GM12865 (cell line): ENCODE measurements around the gene CFAP46.

ENCODE experiments used
- DNase-seq: peaks from one replicate; pipeline ENCODE4 v3.0.0; 2010; ENCODE audit warnings: low read depth
- H3K4me3 ChIP-seq: 2 replicates; pipeline ENCODE4 v1.5.1; 2011; ENCODE audit warnings: mild to moderate bottlenecking, low read depth, low read length, control low read depth
- TF ChIP-seq, protein P1 (sequence below): IDR thresholded peaks from 2 replicates; pipeline ENCODE4 v1.5.1; 2011; ENCODE audit warnings: low read length, control low read depth, low read depth, inconsistent platforms; ENCODE audit not compliant: insufficient read depth; ENCODE audit errors: missing control alignments

Gene CFAP46

DNA sequence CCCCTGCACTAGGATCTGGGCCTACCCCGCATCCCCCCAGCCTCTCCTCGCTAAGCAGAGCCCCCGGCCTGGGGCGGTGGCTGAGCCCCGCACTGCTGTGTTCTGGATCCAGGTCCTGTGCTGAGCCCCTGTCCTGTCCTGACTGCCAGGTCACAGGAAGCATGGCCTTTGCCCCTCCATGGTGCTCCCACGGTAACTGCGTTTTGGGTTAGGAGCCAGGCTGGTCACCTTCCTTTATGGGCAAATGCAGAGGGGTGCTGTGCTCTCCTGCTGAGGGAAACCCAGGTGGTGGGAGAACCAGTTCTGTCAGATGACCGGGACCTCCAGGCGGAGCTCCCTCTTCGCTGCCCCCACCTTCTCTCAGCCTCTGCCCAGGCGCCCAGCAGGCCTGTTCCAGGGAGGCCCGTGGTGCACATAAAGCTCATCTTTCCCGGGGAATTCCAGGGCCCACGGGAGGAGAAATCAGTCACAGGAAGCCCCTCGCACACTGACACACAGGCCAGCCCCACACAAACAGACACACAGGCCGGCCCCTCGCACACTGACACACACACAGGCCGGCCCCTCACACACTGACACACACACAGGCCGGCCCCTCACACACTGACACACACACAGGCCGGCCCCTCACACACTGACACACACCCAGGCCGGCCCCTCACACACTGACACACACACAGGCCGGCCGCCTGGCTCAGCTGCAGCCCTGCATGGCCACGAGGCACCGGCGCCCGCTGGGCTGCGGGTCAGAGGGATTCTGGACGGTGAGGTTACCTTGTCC, 75.6 kb downstream of the CFAP46 start:
- TF ChIP-seq, protein P1, sequence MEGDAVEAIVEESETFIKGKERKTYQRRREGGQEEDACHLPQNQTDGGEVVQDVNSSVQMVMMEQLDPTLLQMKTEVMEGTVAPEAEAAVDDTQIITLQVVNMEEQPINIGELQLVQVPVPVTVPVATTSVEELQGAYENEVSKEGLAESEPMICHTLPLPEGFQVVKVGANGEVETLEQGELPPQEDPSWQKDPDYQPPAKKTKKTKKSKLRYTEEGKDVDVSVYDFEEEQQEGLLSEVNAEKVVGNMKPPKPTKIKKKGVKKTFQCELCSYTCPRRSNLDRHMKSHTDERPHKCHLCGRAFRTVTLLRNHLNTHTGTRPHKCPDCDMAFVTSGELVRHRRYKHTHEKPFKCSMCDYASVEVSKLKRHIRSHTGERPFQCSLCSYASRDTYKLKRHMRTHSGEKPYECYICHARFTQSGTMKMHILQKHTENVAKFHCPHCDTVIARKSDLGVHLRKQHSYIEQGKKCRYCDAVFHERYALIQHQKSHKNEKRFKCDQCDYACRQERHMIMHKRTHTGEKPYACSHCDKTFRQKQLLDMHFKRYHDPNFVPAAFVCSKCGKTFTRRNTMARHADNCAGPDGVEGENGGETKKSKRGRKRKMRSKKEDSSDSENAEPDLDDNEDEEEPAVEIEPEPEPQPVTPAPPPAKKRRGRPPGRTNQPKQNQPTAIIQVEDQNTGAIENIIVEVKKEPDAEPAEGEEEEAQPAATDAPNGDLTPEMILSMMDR: no peak
- no peak for DNase-seq
- H3K4me3 ChIP-seq: no peak overlapping the region

DNA sequence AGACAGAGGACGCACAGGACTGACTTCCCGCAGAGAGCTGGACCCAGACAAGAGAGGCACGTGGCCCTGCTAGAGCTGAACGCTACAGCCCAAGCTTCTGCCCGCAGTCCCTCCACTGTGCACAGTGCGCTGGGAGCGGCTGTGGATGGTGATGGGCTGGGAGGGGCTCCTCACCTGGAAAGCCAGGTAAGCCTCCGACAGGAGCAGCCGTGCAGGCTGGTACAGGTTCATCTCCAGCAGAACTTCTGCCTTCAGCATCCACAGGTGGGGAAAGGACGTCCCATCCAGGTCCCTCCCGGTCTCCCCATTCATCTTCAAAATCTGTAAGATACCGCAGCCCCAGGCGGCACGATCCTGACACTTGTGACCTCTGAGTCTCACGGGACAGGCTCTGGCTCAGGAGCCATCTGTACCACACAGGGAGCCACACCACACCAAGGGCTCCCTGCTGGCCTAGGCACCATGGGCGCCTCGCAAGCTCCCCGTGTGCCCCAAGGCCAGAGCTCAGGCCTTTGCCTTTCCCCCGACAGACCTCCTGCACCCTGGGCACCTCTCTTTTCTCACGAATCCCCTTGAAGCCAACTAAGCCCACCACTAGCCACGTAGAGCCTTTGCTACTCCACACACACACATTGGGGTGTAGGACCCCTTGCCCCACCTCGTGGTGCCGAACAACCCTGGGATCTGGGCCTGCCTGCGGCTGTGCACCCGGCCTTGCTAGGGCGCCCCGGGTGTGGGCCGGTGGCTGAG, 76.3 kb downstream of the CFAP46 start:
- DNase-seq: no peak
- TF ChIP-seq, protein P1: no peak

DNA sequence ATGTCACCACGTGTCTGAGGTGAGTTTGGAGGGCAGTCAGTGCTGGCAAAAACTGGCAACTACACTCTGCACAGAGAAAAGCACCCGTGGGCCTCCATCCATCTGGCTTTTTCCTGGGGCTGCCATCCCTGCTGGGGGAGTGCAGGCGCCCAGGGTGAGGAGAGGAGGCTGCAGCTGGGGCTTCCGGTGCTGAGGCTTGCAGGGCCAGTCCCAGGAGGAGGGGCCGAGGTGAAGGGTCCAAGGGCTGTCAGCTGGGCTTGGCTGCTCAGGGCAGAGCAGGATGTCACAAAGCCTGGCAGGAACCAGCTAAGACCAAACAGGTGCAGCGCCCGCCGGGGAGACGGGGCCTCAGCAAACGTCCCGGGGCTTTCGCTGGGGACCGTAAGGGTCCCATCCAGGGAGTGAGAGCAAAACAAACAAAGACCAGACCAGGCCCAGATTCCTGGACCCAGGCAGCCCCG, 77.2 kb downstream of the CFAP46 start:
- no peak for DNase-seq
- no peak overlapping the region for H3K4me3 ChIP-seq
- TF ChIP-seq, protein P1: no peak

More for the DNA sequence above, 76.3 kb downstream of the CFAP46 start:
- no peak overlapping the region for H3K4me3 ChIP-seq

DNA sequence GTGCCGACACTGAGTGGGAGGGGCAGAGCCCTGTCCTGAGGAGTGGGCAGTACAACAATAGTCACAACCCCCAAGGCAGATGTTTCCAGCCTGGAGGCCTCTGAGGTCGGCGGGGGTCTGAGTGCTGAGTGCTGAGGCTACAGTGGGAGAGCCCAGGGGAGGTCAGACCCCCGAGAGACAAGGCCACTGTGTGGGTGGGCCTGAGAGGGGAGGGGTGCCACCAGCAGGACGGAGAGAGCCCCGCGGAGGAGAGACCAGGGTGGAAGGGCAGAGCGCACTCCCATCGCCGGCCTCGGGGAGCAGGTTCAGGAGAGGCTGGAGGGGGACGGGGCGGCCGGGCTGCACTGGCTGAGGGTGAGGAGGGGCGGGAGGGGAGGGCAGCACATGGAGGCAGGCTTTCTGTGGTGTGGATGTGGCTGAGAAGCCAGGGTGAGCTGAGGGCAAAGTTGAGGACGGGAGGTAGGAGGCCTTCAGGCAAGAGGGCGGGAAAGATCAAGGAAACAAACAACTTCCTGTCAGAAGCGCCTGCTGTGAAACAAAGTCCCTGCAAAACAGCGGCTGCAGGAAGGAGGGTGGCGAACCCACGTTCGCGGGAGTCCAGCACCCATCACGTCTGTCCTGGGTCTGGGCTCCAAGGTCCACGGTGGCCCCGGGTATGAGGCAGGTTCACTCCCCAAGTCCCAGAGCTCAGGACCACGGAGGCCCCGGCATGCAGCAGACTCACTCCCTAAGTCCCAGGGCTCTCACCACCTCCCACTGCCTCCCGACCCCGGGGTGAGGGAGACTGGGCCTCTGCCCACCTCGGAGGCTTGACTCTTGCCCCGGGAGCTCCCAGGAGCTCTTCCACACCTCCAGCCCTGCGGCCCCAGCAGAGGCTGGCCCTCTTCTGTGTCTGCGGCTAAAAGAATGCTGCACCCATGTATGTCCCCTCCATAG, 79.6 kb downstream of the CFAP46 start:
- H3K4me3 ChIP-seq: no peak overlapping the region
- DNase-seq: no peak
- TF ChIP-seq, protein P1: no peak

DNA sequence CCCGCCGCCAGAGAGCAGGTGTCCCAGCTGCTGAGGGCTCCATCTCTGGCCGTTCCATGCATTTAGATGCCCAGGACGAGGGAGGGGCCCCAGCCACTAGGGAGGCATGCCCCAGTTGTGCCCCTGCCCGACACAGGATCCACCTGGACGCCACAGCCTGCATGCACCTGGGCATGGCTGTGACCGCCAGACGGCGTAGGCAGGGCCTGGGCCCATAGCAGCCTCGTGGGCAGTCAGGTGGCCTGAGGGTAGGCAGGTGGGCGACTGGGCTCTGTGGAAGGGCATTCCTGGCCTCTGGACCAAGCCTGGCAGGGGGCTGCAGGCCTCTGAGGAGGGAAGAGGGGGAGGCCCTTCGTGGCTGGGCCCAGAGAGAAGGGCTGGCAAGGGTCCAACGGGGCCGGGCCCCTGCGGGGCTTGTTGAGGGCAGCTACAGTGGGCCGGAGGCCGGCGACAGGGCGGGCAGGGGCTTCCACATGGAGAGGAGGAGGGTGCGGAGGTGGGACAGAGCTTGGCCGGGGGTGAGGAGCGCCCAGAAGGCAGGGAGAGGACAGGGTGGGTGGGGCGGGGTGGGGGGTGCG, 80.4 kb downstream of the CFAP46 start:
- TF ChIP-seq, protein P1: no peak
- H3K4me3 ChIP-seq: no peak overlapping the region
- DNase-seq: no peak

DNA sequence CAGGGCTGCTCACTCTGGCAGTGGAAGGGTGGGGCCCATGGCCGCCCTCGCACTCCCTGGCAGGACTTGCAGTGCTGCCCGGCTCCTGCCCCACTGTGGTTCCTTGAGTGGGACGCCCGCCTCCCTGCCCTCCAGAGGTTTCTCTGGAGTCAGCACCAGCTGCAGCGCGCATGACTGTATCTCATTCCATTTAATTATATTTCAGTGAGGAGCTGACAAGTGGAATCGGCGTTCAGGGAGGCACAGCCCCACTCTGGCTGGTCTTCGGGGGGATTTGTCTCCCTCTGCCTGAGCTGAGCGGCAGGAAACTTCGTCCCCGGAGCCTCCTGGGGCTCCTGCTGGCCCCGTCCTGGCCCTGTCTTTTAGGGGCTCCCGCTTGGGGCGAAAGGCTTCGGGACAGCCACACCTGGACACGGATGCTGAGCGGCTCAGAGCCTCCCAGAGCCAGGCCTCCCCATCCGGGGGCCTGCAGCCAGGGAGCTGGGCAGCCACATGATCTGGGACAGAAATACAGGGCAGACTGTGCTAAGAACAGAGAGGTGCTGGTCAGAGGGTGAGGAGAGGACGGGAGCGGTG, 81.2 kb downstream of the CFAP46 start:
- H3K4me3 ChIP-seq: no peak overlapping the region
- DNase-seq: no peak
- TF ChIP-seq, protein P1: no peak
